HuH-7 (cell line): Measurements from ENCODE around the gene DOCK7.
"Not testable (repeated sequence)": the region's sequence is repeated elsewhere in the genome, so short reads cannot be mapped to it uniquely, and the experiment has no call there.

Experiments used
- DNase-seq: peaks from one replicate; pipeline ENCODE4 v3.0.0; 2011; ENCODE audit warnings: low spot score

DOCK7 gene

GRCh38 chr1:62687903-62688686 lies at the start of gene DOCK7:
TSS of gene DOCK7 (minus strand) at chr1:62688386. CDS start at chr1:62688264, 122 bp downstream.
- DNase-seq, result peak; percentile 75

- DNase-seq, result no peak
Observed at GRCh38 chr1:62735491-62736171, 47.4 kb upstream of the DOCK7 start.

DNA sequence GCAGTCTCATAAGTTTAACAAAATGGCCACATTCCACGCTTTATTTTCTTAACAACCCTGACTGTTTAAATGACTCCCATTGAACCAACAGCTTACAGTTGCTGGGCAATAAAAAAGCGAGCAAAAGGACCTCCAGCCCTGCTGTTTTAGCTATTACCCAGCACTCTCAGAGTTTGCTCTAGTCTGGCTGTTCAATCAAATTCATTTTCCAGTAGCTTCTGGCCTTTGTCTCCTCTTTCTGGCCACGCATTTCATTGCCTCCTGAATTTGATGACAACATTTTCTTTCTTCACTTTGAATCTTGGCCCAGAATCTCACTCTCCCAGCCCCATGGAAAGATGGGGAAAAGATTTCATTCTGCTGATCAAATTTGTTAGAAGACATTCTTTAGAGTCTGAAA lies 44.1 kb upstream of the DOCK7 start:
- peak; percentile 51 for DNase-seq

GRCh38 chr1:62728963-62729362 lies 40.8 kb upstream of the DOCK7 start:
- no peak for DNase-seq

- no peak for DNase-seq
Observed at GRCh38 chr1:62727656-62728407, 39.6 kb upstream of the DOCK7 start.

GRCh38 chr1:62726011-62726442 lies 37.8 kb upstream of the DOCK7 start:
- no peak for DNase-seq

GRCh38 chr1:62725255-62725654 lies 37.1 kb upstream of the DOCK7 start:
- DNase-seq, result no peak

GRCh38 chr1:62724430-62724829 lies 36.2 kb upstream of the DOCK7 start:
- DNase-seq, result no peak

- DNase-seq, result no peak
Observed at GRCh38 chr1:62723883-62724282, 35.7 kb upstream of the DOCK7 start.

- no peak for DNase-seq
Observed at GRCh38 chr1:62722796-62723195, 34.6 kb upstream of the DOCK7 start.

- no peak for DNase-seq
Observed at GRCh38 chr1:62720946-62721554, 32.9 kb upstream of the DOCK7 start.

GRCh38 chr1:62718400-62718799 lies 30.2 kb upstream of the DOCK7 start:
- not testable (repeated sequence) for DNase-seq

DNA sequence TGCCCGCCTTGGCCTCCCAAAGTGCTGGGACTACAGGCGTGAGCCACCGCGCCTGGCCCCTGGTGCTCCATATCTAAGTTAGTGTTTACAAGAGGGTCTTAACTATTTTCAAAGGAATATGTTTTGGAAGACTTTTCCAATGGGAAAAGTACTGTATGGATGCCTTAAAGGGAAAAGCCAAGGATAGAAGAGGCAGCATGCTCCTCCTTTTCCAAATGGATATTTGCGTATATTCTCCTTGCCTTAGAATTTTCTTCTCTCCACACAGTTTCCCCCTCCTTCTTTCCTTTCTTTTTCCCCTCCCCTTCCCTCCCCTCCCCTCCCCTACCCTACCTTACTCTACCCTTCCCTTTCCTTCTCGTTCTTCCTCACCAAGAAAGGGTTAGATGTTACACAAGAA lies 29.3 kb upstream of the DOCK7 start:
- DNase-seq, result no peak

GRCh38 chr1:62716397-62716796 lies 28.2 kb upstream of the DOCK7 start:
- DNase-seq, result no peak

DNA sequence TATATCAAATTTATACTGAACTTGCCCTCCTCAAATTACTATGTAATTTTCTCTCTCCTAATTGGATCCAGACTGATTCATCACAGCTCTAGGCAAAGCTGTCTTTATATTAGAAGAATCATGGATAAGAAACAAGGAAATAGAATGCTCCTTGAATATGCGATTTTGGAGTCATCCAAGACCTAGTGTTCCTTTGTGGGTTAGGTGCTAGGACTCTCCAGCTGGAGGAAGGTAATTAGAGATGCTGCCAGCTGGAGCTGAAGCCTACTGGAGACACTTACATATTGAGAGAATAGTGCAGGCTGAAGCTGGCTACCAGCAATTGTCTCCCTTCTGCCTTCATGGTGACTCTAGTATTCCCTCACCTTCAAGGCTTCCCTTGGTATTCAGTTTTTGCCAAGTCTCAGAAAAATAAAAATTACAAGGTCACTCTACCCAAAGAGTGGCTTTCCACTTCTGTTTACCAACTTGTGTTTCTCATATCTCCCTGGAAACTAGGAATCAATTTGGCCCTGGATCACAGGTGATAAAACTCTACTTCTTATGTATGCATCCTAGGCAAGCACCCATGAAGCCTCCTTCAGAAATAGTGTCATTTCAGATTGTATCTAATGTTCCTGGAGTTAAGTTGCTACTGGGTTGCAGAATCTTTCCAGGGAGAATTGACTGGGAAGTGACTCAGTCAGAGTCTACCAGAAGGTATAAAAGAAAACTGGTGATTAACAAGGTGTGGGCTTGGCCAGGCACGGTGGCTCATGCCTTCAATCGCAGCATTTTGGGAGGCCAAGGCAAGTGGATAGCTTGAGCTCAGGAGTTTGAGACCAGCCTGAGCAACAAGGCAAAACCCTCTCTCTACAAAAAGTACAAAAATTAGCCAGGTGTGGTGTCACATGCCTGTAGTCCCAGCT lies 24.4 kb upstream of the DOCK7 start:
- no peak for DNase-seq

DNA sequence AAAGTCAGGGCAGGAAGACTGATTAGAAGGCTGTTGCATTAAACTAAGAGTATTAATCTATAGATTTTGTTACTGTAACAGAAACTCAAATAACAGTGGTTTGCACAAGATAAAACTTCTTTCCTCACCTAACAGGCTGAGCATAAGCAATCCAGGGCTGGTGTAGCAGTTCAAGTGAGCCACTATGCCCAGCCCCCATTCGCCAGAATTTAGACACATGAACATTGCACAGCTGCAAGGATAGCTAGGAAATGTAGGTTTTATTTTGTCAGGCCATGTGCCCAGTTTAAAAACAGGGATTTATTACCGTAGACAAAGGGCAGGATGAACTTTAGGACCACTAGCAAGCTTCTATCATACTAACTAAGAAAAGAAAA lies 19.5 kb upstream of the DOCK7 start:
- no peak for DNase-seq

GRCh38 chr1:62706985-62707743 lies 19.0 kb upstream of the DOCK7 start:
- no peak for DNase-seq

- not testable (repeated sequence) for DNase-seq
Observed at GRCh38 chr1:62698161-62698560, 10.0 kb upstream of the DOCK7 start.

DNA sequence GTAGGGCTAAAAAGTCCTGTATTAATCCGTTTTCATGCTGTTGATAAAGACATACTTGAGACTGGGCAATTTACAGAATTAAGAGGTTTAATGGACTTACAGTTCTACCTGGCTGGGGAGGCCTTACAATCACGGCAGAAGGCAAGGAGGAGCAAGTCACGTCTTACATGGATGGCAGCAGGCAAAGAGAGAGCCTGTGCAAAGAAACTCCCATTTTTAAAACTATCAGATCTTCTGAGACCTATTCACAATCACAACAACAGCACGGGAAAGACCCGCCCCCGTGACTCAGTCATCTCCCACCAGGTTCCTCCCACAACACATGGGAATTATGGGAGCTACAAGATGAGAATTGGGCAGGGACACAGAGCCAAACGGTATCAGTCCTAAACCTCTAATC lies 6.3 kb upstream of the DOCK7 start:
- not testable (repeated sequence) for DNase-seq

DNA sequence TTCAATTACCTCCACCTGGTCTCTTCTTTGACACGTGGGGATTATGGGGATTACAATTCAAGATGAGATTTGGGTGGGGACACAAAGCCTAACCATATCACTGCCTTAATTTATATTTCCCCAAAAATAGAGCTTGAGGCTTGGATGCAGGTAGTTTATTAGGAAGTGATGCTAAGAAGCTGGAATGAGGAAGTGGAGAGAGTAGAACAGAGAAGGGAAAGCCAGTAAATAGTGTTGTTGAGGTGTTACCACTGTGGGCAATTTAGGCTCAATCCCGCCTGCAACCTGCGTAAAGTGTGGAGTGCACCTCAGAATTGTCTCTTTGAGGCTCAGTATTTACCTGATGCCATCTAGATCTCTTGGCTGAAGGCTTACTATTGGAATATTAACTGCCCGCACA lies 4.9 kb upstream of the DOCK7 start:
- no peak for DNase-seq
